Cardiac muscle cell (in vitro differentiated cells and primary cell): ENCODE measurements around the gene SMYD3. TPM values are rescaled to one million over a fixed set of nuclear protein-coding genes. Genes with fewer than 3 reads are reported as not detected.

Source experiments
- DNase-seq, 2 donors: peaks; one replicate each; pipeline versions ENCODE4 v3.0.0 to v3.0.0-alpha.2; 2010 to 2017; ENCODE audit warnings: low read depth in 1 of 2, low spot score in 1 of 2
- H3K27ac ChIP-seq: fragments of 200-600 bp; sonication (generic); 2 replicates; pipeline ENCODE4 v1.5.1; 2016
- H3K27me3 ChIP-seq: fragments of 200-600 bp; sonication (generic); 2 replicates; pipeline ENCODE4 v1.6.0; 2016; ENCODE audit warnings: control low read depth
- H3K36me3 ChIP-seq: fragments of 200-600 bp; sonication (generic); 2 replicates; pipeline ENCODE4 v1.5.1; 2016; ENCODE audit warnings: control low read depth
- H3K4me1 ChIP-seq: fragments of 200-600 bp; sonication (generic); 2 replicates; pipeline ENCODE4 v1.8.1; 2017; ENCODE audit warnings: low read depth, mild to moderate bottlenecking, mixed run types
- H3K4me3 ChIP-seq: fragments of 200-600 bp; sonication (generic); 2 replicates; pipeline ENCODE4 v1.5.1; 2016; ENCODE audit warnings: mild to moderate bottlenecking
- H3K9me3 ChIP-seq: fragments of 200-600 bp; sonication (generic); 2 replicates; pipeline ENCODE4 v1.5.1; 2017; ENCODE audit warnings: low read depth, mild to moderate bottlenecking, control low read depth
- CTCF ChIP-seq: IDR thresholded peaks from 2 replicates; pipeline ENCODE4 v1.5.1; 2012; ENCODE audit warnings: low read depth, mild to moderate bottlenecking, low read length
- polyA plus RNA-seq: library from polyadenylated mRNA; unstranded; fragments of >200 nt; fragmentation: Nextera tagmentation; extraction: Ambion mirVana; gene quantifications from 2 replicates; pipeline ENCODE4 v1.2.1, GENCODE V29; 2016
- total RNA-seq: library from RNA; depleted of rRNA; stranded (reverse); fragments of >200 nt; gene quantifications from 2 replicates; pipeline ENCODE4 v1.2.3, GENCODE V29; 2016

Gene SMYD3
- total and polyA plus RNA-seq, 2 experiments from 2014 or later, result 47.2 to 50.8 TPM

GRCh38 chr1:245834002-245834401 lies 673.1 kb downstream of the SMYD3 start:
- no peak for DNase-seq
- peaks cover 25% of the 10 kb centered on the region for H3K4me1 ChIP-seq
- no peaks in the 10 kb centered on the region for H3K9me3 ChIP-seq
- no peaks in the 10 kb centered on the region for H3K27me3 ChIP-seq
- no peaks in the 10 kb centered on the region for H3K36me3 ChIP-seq
- H3K27ac ChIP-seq, result no peak overlapping the region
- no peak for TF ChIP-seq CTCF
- no peak overlapping the region for H3K4me3 ChIP-seq

DNA sequence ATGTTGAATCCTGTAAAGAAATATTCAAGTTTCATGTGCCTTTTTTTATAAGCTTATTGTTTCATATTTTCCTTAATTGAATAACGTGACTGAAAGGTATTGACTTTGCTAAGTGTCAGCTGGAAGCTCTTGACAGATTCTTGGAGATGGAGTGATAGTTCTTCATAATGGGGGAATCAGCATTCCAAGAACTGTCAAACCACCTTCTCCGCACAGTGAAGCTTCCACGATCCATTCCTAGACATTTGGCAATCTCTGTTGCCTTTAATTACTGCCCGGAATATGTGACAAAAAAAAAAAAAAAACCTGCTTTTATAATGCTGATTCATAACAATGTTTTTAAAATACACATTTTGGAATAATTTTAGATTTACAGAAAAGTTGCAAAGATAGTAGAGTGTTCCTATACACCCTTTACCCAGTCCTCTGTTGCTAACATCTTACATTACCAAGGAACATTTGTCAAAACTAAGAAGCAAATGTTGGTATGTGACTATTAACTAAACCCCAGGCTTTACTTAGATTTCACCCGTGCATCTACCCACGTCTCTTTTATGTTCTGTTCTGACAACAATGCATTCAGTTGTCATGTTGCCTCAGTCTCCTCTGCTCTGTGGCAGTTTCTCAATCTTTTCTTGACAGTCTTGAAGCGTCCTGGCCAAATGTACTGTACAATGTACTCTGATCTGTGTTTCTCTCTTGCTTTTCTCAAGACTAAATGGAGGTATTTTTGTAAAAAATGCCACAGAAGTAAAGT lies 674.1 kb downstream of the SMYD3 start:
- H3K4me1 ChIP-seq, result peaks cover 25% of the 10 kb centered on the region
- H3K27ac ChIP-seq, result no peak overlapping the region
- TF ChIP-seq CTCF, result no peak
- no peaks in the 10 kb centered on the region for H3K27me3 ChIP-seq
- no peak overlapping the region for H3K4me3 ChIP-seq
- no peaks in the 10 kb centered on the region for H3K9me3 ChIP-seq
- H3K36me3 ChIP-seq, result no peaks in the 10 kb centered on the region
- no peak for DNase-seq

GRCh38 chr1:245831518-245831917 lies 675.6 kb downstream of the SMYD3 start:
- Histone ChIP-seq H3K27me3 (no peaks in the 10 kb centered on the region), H3K9me3 (no peaks in the 10 kb centered on the region), H3K4me3 (no peak overlapping the region), H3K4me1 (peaks cover 25% of the 10 kb centered on the region), H3K27ac (peak overlapping the region; percentile 79), H3K36me3 (no peaks in the 10 kb centered on the region)
- DNase-seq, result peak in 1 of 2 donors; percentile 79
- TF ChIP-seq CTCF, result no peak

DNA sequence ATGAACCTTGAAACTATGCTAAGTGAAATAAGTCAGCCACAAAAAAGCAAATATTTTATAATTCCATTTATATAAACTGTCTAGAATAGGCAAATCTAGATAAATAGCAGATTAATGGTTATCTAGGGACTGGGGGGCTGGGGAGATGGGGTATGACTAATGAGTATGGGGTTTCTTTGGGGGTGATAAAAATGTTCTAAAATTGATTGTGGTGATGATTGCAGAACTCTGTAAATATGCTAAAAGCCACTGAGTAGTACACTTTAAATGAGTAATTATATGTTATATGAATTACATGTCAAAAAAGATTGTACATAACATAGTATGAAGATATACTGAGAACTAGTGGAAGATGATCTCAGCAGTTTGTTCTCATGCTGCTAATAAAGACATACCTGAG lies 677.3 kb downstream of the SMYD3 start:
- peaks cover 21% of the 10 kb centered on the region for H3K4me1 ChIP-seq
- no peak for DNase-seq
- no peak for TF ChIP-seq CTCF

GRCh38 chr1:245829194-245829593 lies 677.9 kb downstream of the SMYD3 start:
- H3K27ac ChIP-seq, result no peak overlapping the region
- DNase-seq, result no peak
- H3K9me3 ChIP-seq, result no peaks in the 10 kb centered on the region
- no peaks in the 10 kb centered on the region for H3K27me3 ChIP-seq
- no peaks in the 10 kb centered on the region for H3K36me3 ChIP-seq
- no peak for TF ChIP-seq CTCF
- peaks cover 21% of the 10 kb centered on the region for H3K4me1 ChIP-seq
- no peak overlapping the region for H3K4me3 ChIP-seq

More for the DNA sequence above, 677.3 kb downstream of the SMYD3 start:
- Histone ChIP-seq H3K4me3 (no peak overlapping the region), H3K27me3 (no peaks in the 10 kb centered on the region), H3K27ac (no peak overlapping the region), H3K9me3 (no peaks in the 10 kb centered on the region), H3K36me3 (no peaks in the 10 kb centered on the region)
